ENCODE results near the gene MRPL42.

MRPL42 gene

GRCh38 chr12:93500201-93500600 lies 32.9 kb downstream of the MRPL42 start:
- no peak for DNase-seq (ENCODE audit: low read depth in 2 of 2)

GRCh38 chr12:93500667-93501066 lies 33.4 kb downstream of the MRPL42 start:
- DNase-seq (ENCODE audit: low read depth in 2 of 2), result no peak

GRCh38 chr12:93502802-93503623 lies 35.7 kb downstream of the MRPL42 start:
- no peak for DNase-seq (ENCODE audit: low read depth in 2 of 2)

- no peak for DNase-seq (ENCODE audit: low read depth in 2 of 2)
Observed at GRCh38 chr12:93507165-93507564, 39.9 kb downstream of the MRPL42 start.

- DNase-seq (ENCODE audit: low read depth in 2 of 2), result no peak
Observed at GRCh38 chr12:93509506-93509905, 42.2 kb downstream of the MRPL42 start.

- DNase-seq (ENCODE audit: low read depth in 2 of 2), result peak; percentile 52 to 55
Observed at GRCh38 chr12:93514853-93515252, 47.5 kb downstream of the MRPL42 start.

GRCh38 chr12:93518725-93519124 lies 51.4 kb downstream of the MRPL42 start:
- no peak for DNase-seq (ENCODE audit: low read depth in 2 of 2)

GRCh38 chr12:93519859-93520258 lies 52.5 kb downstream of the MRPL42 start:
- no peak for DNase-seq (ENCODE audit: low read depth in 2 of 2)

- no peak for DNase-seq (ENCODE audit: low read depth in 2 of 2)
Observed at GRCh38 chr12:93520454-93520853, 53.1 kb downstream of the MRPL42 start.

- no peak for DNase-seq (ENCODE audit: low read depth in 2 of 2)
Observed at GRCh38 chr12:93521225-93522080, 54.1 kb downstream of the MRPL42 start.

- no peak for DNase-seq (ENCODE audit: low read depth in 2 of 2)
Observed at GRCh38 chr12:93524386-93525133, 57.2 kb downstream of the MRPL42 start.

GRCh38 chr12:93526786-93527428 lies 59.6 kb downstream of the MRPL42 start:
- peak; percentile 84 to 86 for DNase-seq (ENCODE audit: low read depth in 2 of 2)

- no peak for DNase-seq (ENCODE audit: low read depth in 2 of 2)
Observed at GRCh38 chr12:93530358-93530757, 63.0 kb downstream of the MRPL42 start.

GRCh38 chr12:93533310-93533709 lies 66.0 kb downstream of the MRPL42 start:
- DNase-seq (ENCODE audit: low read depth in 2 of 2), result no peak

- DNase-seq (ENCODE audit: low read depth in 2 of 2), result no peak
Observed at GRCh38 chr12:93536111-93536765, 68.9 kb downstream of the MRPL42 start.

GRCh38 chr12:93536766-93537488 lies 69.6 kb downstream of the MRPL42 start:
- DNase-seq (ENCODE audit: low read depth in 2 of 2), result no peak

- DNase-seq (ENCODE audit: low read depth in 2 of 2), result no peak
Observed at GRCh38 chr12:93537769-93538168, 70.5 kb downstream of the MRPL42 start.

GRCh38 chr12:93539821-93540220 lies 72.5 kb downstream of the MRPL42 start:
- no peak for DNase-seq (ENCODE audit: low read depth in 2 of 2)

- no peak for DNase-seq (ENCODE audit: low read depth in 2 of 2)
Observed at GRCh38 chr12:93540466-93540865, 73.2 kb downstream of the MRPL42 start.

- DNase-seq (ENCODE audit: low read depth in 2 of 2), result no peak
Observed at GRCh38 chr12:93541578-93542225, 74.4 kb downstream of the MRPL42 start.

Data from fibroblast of skin of left quadriceps (primary cell).